Measurements from ENCODE around the gene KCNH1.

KCNH1 gene

DNA sequence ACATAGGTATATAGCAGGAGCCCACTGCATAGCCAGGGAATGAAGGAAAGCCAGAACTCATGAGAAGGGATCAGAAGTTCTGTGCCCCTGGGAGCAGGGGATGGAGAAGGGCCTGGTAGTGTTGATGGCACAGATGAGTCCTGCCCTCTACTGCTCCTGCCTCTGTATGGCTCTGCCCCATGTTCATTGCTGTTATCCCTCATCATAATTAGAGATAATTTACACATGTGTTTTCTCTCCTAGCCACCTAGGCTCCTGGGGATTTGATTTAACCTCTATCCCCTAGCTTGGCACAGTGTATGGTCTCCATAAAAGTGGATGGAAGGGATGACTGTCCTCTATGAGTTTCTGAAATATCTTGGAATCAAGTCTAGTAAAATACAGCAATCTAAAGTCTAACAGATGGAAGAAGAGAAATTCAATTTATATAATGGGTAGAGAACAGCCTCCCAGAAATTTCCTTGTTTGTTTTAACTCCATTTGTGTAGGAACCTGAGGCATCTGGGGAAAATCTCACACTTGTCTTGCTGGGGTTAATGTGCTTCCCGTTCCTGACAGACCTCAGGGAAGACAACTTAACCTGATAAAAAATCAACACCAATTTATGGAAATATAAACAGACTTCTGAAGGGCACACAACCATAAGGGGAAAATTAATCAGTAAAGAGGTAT is 411.4 kb downstream of the KCNH1 start:
- no peak for DNase-seq (ENCODE audit: low read depth)

DNA sequence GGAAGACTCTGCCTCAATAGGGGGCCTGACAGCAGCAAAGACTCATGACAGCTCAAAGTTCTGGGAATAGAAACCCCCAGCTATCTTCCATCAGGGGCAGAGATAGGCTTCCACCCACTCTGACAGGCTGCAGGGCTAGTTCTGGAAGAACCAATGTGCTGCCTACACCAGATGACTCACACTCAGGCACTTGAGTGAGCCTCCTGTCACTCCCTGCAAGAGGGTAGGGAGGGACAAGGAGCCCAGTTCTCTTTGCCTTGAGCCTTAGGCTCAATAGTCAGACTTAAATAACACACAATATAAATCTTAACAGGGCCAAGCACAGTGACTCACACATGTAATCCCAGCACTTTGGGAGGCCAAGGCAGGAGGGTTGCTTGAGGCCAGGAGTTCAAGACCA is 418.9 kb downstream of the KCNH1 start:
- DNase-seq (ENCODE audit: low read depth), result no peak

DNA sequence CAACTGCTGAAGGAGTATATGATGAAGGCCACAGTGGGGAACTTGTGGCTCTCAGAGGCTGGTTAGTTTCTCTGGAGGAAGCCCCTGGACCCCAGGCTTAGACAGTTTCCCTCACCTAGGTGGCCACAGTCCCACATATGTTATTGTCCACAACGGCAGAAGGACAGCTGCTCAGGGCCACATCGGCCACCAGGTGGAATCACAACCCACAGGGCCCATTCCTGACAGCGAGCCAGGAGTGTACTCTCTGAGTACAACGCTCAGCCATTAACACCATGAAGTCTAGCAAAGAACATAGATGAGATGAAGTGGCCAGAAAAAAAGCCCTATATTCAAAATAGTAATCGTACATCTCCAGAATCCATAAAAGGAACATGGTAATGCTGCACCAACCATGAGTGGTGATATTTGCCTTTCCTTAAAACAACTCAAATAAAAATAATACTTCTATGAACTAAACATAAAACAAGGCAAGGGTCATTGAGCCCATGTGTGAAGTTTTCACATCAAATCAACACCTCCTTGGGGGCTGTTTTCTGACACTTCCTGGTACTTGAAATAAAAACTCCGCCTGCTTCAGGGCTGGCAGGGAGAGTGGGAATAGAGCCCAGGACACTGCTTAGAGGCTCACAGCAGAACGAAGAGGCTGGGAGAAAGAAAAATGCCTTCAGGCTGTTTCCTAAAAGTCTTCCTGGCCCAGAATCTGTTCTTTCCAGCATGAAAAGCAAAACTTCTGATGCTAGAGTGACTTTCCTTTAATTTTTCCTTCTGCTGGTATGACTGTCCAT is 421.9 kb downstream of the KCNH1 start:
- no peak for DNase-seq (ENCODE audit: low read depth)

DNA sequence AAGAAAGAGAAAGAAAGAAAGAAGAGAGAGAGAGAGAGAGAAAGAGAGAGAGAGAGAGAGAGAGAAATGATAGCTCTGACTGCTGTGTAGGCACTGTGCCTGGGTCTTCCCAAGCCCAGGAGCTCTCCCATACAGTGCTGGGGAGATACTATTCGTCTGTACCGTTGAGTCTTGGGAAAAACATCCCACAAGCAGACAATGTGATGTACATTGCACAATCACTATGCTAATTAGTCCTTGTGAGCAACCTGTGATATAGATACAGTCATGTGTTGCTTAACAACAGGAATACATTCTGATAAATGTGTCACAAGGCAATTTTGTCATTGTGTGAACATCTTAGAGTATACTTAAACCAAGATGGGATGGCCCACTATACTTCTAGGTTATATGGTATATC is 424.2 kb downstream of the KCNH1 start:
- DNase-seq (ENCODE audit: low read depth), result no peak

DNA sequence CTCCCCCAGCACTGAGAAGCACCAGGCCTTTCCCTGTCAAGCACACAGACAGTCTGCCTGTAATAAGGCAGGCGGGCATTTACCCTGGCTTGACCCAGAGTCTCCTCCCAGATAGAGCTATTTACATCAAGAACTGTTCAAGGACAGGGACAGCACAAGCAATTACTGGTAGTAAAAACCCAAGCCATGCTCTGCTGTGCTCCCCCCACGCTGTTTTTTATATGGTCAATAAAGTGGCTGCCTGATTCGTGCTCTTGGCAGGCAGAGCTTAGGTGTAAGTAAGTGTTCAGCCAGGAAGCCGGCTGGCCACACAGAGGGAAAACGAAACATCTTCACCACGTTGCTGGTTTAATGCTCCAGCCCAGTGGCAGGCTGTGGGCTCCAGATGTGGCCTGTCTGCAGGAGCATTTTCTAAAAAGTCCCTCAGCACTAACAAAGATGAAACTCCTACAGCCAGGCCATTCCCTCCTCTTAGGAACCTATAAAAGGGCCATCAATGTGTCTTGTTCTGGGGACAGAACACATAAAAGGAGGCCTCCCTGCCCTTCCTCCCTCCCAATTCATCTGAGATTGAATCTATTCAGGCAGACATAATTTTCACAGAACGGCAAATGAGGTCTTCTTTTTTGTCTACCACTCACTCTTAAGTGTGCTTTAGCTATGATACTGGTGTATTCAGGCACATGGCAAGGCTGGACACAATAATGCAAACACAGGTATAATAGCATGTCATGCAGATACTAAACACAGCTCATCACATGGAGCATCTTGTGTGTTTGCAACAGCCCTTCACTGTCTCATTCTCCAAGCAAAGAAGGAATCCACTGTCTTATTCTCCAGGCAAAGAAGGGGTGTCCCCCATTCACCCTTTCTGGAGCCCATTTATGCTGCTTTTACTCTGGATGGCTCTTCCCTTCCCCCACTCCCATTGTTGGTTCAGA is 426.4 kb downstream of the KCNH1 start:
- DNase-seq (ENCODE audit: low read depth), result no peak

DNA sequence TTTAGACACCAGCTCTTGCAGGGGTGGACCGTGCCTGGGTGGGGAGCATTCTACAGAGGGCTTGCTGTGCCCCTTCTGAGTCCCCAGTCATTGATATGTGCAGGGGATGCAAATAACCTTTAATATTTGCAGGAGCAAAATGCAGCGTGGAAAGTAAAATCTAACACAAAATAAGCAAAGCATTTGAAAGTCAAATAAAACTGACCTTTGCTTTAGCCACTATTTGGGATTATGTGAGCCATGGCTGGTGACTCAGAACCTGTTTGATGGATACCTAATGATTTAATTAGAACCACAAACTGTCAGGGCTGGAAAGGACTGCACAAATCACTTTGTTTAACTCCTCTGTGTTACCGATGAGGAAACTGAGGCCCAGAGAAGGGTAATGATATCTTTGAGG is 427.7 kb downstream of the KCNH1 start:
- no peak for DNase-seq (ENCODE audit: low read depth)

DNA sequence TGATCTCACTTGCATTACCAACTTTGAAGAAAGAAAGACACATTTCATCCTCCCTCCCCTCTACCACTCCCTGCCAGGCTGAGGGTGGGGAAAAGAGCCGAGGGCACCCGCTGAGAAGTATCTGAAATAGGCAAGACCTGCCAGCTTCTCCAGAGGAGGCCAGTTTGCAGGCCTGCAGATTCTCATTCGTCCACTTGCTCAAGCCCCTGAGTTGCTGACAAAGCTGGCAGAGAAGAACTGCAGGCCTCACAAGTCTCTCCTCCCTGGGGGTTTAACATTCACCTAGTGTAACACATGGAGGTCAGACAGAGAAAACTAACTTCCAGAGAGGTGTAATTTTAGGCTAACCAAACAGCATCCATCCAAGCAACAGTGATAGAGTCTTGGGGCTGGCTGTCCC is 428.9 kb downstream of the KCNH1 start:
- DNase-seq (ENCODE audit: low read depth), result no peak

DNA sequence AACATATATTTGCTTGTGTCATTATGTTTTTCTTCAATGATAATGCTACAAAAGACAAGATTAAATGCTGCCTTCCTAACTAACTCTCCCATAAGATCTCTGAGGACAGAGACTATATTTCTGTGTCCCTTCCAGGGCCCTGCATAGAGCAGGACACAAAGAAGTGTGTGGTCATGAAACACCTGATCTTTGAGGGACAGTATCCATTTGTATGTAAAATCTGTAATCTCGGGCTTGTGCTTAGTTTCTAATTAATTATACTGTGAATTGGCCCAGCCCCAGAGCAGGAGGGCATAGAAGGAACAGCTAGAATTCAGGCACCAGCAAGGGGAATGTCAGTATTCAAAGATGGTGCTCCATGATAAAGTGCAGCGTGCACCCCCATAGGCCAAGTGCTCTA is 430.4 kb downstream of the KCNH1 start:
- DNase-seq (ENCODE audit: low read depth), result no peak

DNA sequence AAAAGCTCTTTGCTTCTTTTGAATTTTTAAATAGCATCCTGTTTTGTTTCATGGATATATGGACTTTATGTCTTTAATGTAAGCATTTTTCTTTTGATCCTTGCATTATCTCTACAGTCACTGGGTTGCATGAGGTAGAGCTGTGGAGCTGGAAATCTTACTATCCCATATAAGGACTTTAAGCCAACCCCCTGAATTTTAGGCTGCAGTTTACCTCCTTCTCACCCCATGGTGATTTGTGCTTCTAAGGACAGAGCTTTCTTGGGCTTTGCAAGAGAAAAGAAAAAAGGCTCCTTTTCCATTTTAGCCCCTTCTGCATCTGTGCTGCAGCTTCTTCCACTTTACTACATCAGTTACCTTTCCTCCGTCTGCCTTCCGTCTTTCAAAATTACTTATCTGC is 431.4 kb downstream of the KCNH1 start:
- DNase-seq (ENCODE audit: low read depth), result no peak

DNA sequence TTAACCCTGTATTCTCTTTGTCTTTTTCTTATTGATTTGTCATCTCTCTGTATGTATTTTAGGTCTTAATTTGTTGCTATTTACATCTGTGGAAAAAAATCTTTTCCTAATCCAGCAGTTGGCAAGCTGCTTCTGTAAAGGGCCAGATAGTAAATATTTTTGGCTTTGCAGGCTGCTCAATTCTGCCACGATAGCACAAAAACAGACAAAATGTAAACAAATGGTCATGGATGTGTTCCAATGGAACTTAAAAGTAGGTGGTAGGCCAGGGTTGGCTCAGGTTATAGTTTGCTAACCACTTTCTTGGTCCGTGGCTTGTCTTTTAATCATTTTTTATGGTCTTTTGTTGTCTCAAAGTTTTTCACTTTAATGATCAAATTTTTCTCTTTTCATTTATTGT is 433.4 kb downstream of the KCNH1 start:
- DNase-seq (ENCODE audit: low read depth), result no peak

DNA sequence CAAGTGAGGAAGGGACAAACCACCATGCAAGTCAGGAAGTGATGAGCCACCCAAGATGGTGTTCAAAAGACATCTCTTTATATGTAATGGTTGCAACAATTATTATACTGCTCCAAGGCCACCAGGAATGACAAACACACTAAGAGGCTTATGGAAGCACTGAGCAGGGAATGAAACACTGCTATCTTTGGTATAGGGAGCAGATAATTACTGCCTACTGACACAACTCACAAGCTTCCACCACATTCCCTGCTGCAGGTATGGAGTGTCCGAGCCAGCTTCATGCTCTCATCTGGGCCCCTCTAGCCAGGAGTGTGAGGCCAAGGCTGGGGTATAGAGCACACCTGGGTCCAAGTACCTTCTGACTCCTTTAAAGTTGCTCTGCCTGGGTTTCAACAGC is 433.9 kb downstream of the KCNH1 start:
- no peak for DNase-seq (ENCODE audit: low read depth)

DNA sequence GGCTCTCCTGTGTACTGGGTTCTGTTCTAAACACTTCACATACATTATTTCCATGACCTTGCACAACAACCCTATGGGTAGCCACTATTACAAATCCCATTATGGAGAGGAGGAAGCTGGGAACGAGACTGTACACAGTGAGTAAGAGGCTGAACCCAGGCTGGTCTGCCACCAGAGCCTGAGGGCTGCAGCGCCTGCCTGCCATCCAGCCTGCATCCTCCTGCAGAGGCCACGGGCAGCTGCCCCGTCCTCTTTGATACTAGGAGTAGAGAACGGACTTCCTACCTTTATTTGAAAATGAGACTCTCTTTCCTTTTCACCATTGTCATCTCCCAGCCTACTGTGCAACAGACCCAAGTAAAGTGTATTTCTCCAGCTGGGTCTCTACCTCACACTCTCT is 435.3 kb downstream of the KCNH1 start:
- no peak for DNase-seq (ENCODE audit: low read depth)

DNA sequence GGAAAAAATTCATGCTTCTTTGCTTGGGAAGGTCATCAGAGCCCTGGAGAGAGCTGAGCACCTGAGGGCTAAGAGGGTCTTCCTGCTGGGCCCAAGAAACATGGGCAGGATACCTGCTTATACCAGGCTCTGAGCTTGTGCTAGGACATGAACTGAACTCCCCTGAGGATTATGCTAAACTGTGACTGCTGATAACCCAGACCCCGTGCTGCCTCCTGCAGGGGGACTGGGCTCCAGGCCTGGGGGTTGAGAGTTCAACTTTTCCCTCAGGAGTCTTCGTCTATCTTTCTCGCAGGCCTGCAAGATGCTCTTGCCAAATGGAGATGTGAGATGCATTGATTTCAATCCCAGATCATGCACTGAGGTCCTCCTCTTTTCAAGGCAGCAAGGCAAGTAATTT is 436.8 kb downstream of the KCNH1 start:
- DNase-seq (ENCODE audit: low read depth), result no peak

DNA sequence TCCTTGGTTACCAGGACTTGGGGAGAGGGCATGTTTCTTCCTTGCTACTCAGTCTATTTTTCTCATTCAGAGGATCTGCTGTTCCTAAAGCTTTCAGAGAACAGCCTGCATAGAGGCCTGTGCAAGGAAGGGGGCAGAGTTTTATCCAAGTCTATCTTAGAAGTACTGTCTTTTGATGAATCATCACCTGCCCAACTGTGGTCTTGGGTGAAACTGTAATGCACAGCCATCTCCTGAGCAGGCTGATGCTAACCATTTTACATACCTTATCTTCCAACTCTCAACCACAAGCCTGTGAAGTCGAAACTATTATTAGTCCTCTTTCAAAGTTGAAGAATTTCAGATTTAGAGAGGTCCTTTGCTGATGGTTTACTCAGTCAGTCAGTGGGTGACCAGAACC is 437.2 kb downstream of the KCNH1 start:
- DNase-seq (ENCODE audit: low read depth), result no peak

DNA sequence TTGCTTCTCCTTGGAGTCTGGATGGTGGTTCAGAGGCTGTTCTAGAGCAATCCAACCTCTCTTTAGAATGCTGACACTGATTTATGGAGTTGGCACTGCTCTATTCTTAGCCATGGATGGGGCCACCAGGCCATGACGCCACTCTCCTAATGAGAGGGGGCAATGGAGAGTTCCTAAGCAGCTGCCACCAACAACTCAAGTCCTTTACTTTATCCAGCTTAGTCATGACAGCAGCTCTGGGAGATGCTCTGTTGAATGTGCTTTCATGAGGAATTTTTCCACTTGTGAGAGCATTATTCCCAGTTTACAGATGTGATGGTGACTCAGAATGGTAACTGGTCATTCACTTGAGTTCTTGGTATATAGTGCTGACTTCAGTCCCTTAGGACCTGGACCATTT is 438.9 kb downstream of the KCNH1 start:
- no peak for DNase-seq (ENCODE audit: low read depth)

DNA sequence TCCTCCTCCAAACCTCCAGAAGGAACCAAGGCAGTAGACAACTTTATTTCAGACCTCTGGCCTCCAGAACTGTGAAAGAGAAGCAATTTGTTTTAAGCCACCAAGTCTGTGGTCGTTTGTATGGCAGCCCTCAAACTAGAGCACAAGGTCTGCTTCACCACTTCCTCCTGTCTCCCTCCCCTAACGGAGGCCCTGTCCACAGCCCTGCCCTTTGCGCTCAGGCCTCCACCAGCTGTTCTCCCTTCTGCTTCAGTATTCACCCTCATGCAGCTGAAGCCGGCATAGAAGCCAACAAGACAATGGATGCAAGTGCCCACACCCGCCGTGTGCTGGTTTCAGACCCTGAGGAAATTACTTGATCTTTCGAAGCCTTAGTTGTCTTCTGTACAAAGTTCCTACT is 441.2 kb downstream of the KCNH1 start:
- DNase-seq (ENCODE audit: low read depth), result no peak

DNA sequence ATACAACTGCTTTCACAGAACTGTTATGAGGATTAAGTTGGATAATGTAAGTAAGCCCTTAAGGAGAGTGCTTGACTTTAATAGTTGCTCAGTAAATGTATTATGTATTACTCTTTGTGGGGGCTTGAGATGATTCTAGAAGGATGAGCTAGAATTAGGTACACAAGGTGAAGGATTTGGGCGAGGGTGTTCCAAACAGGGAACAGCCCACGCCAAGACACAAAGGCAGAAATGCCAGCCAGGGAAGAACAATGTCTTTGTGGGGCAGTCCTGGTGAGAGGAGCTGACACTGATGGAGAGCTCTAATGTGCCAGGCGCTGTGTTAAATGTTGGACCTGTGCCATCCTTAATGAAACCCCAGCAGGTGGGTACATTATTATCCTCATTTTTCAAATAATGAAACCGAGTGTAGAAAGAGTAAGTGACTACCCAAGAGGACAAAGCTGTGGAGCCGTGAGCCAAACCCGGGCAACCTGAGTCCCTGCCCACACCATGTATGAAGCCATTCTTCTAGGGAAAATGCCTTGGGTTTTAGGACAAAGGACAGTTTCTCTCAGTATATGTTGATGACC is 442.8 kb downstream of the KCNH1 start:
- DNase-seq (ENCODE audit: low read depth), result no peak

DNA sequence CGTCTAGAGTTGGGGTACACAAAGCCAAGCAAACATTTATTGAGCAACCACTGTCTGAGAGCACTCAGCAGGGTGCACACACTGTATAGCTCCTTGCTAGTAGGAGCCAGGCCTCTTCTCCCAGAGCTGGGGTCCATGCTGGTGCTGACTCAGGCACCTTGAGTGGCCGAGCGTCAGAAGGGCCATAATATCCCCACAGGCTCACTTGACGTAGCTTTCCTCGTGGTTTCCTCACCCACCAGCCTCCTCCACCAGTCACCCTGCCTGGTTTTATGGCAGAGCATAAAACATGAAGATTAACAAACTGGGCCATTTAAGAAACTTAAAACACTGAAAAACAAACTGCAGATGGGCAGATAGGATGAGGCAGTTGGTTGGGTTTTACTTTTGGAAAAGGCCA is 443.7 kb downstream of the KCNH1 start:
- DNase-seq (ENCODE audit: low read depth), result no peak

DNA sequence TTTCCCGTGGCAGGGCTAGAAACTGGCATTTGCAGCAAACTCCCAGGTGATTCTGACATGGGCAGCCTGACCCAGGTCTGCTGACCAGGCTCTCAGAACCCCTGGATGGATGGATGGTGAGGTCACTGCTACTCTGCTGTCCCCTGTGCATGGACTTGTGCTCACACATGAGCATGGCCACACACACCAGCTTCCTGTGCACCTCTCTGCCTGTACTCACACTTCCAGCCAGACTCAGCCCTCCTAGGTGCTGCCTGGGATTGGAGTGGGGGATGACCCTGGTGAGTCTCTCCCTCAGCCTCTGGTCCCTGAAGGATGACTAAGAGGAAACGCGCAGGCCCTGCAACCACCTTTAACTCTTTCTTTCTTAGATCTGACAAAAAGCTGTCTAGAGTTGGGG is 444.1 kb downstream of the KCNH1 start:
- no peak for DNase-seq (ENCODE audit: low read depth)

DNA sequence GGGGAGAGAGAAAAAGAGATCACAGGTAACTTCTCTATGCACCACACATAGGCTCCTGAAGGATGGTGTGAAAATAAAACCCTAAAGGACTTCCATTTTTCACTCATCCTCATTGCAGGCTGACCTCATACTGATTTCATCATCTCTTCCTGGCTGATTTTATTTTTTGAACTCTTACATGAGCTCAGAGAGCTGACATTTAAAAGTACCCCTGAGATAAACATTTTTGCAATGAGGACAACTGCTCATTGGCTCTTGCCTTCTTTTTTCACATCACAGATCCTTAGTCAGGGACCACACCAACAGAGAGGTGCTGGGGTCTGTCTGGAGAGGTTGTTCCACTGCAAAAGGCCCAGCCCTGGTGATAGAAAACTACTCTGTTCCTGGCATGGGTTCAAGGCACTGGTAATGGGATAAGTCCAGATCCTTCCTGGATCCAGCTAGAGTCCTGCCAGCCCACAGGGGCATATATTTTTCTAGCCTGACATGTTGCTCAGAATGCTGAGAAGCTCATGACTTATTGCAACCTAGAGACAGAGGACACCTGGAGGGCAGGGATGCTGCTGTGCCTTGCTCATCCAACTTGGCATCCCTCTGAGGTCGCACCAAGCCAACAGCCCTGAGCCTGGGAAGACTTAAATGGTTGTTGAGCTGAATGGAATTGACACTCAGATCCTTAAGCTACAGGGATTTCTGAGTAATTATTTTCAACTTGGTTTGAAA is 445.3 kb downstream of the KCNH1 start:
- DNase-seq (ENCODE audit: low read depth), result no peak

DNA sequence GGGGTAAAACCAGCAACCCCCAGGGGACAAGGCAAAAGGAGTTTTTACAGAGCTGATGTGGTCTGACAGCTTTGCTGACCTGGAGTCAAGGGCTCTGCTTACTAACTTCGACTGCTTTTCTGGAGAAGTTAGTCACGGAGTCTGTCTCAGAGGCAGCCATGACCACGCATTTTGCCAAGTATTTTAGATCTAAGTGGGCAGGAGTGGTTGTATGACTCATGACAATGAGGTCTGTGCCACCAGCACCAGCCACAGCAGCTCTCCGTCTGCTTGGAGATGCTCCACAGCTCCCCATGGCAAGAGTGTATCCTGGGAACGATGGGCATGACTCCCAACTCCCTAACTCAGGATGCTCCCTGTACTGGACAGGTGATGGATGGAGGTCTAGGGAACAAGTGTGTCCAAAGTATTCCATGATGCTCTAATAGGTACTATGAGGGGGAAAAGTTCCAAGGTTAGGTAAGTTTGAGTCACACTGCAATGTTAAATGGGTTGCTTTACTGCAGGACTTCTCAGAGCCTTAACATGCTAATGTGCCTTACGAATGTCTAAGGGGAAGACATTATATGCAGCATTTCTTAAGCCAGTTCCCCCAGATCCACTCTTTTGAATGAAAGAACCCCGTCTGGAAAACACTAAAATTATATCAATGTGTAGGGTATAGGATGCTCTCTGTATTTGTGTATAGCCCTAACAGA is 446.2 kb downstream of the KCNH1 start:
- no peak for DNase-seq (ENCODE audit: low read depth)
